GM12878 (cell line): ENCODE data around the gene MAFB. TPM values are rescaled to one million over a fixed set of nuclear protein-coding genes. Genes with fewer than 3 reads are reported as not detected.

Experiments
- ATAC-seq: fragments of 200-7000 bp; cut with Tn5 transposase; 3 replicates; pipeline ENCODE4 v1.9.1; 2020; ENCODE audit warnings: mild to moderate bottlenecking, moderate library complexity
- Bru-seq: library from RNA; stranded (reverse); fragments of 400-500 nt; gene quantifications from one replicate; lab custom pipeline; 2021; lab: Mats Ljungman, UMichigan
- BruChase-seq, 2 experiments: library from RNA; stranded (reverse); fragments of 400-500 nt; gene quantifications; one replicate each; lab custom pipeline; 2021; lab: Mats Ljungman, UMichigan
- BruUV-seq: library from RNA; stranded (reverse); fragments of 400-500 nt; replicated peaks from 2 replicates; lab custom pipeline; 2021; lab: Mats Ljungman, UMichigan
- CTCF ChIA-PET: fragments of 300-600 bp; sonication (Branson Sonifier 250); formaldehyde crosslinking; extraction: SDS; loops from one replicate; lab custom pipeline; 2021; ENCODE audit warnings: inconsistent platforms; lab: Yijun Ruan, JAX
- POLR2A ChIA-PET: fragments of 350-600 bp; formaldehyde crosslinking; extraction: SDS; loops from one replicate; lab custom pipeline; 2021; ENCODE audit warnings: inconsistent platforms; lab: Charles Lee
- RAD21 ChIA-PET: fragments of 300-600 bp; sonication (Branson Sonifier 250); formaldehyde crosslinking; loops from one replicate; lab custom pipeline; 2023; ENCODE audit warnings: antibody characterized with exemption; ENCODE audit not compliant: unreplicated experiment; lab: Charles Lee
- SMC1A ChIA-PET: fragments of 300-600 bp; sonication (Branson Sonifier 250); formaldehyde crosslinking; loops from one replicate; lab custom pipeline; 2023; ENCODE audit not compliant: unreplicated experiment, uncharacterized antibody; lab: Charles Lee
- DNase-seq: peaks from one replicate; pipeline ENCODE4 v3.0.0-alpha.2; 2011; ENCODE audit warnings: low read depth, low spot score
- FAIRE-seq: peaks from 3 replicates; lab custom pipeline; 2011; peaks lifted over from hg19 to GRCh38; lab: Jason Lieb, UNC
- H2AFZ ChIP-seq: 2 replicates; pipeline ENCODE4 v1.6.0; 2011; ENCODE audit warnings: low read depth, low read length, control low read depth; ENCODE audit not compliant: control insufficient read depth
- H3K27ac ChIP-seq: 2 replicates; pipeline ENCODE4 v1.5.1; 2011; ENCODE audit warnings: control low read depth; ENCODE audit not compliant: control insufficient read depth, insufficient read depth
- H3K27me3 ChIP-seq, 2 experiments: replicated peaks in 1 of 2; 2 replicates each; pipeline versions ENCODE4 v1.6.0 to v1.6.1; 2011; ENCODE audit warnings: low read length in 1 of 2; ENCODE audit not compliant: control insufficient read depth in 2 of 2, insufficient read depth in 2 of 2
- H3K36me3 ChIP-seq, 2 experiments: 2 replicates each; pipeline ENCODE4 v1.5.1; 2011; ENCODE audit warnings: low read length in 1 of 2; ENCODE audit not compliant: control insufficient read depth in 2 of 2, insufficient read depth in 2 of 2
- H3K4me1 ChIP-seq: 2 replicates; pipeline ENCODE4 v1.6.1; 2011; ENCODE audit warnings: mild to moderate bottlenecking, low read length, moderate library complexity, mixed read lengths; ENCODE audit not compliant: control insufficient read depth, insufficient read depth
- H3K4me2 ChIP-seq: 2 replicates; pipeline ENCODE4 v1.6.0; 2011; ENCODE audit warnings: control low read depth; ENCODE audit not compliant: control insufficient read depth, insufficient read depth
- H3K4me3 ChIP-seq: fragments of 200-600 bp; sonication (generic); 2 replicates; pipeline ENCODE4 v1.5.1; 2016
- H3K79me2 ChIP-seq: 2 replicates; pipeline ENCODE4 v1.6.0; 2011; ENCODE audit warnings: low read length; ENCODE audit not compliant: control insufficient read depth, insufficient read depth
- H3K9ac ChIP-seq: 2 replicates; pipeline ENCODE4 v1.8.0; 2011; ENCODE audit warnings: low read length, control low read depth, mixed read lengths; ENCODE audit not compliant: control insufficient read depth, insufficient read depth
- H3K9me3 ChIP-seq: replicated peaks from 3 replicates; pipeline ENCODE4 v1.5.1; 2011; ENCODE audit warnings: mild to moderate bottlenecking, low read length; ENCODE audit not compliant: control insufficient read depth, insufficient read depth
- H4K20me1 ChIP-seq: 2 replicates; pipeline ENCODE4 v1.6.0; 2011; ENCODE audit not compliant: control insufficient read depth, insufficient read depth
- BRCA1 ChIP-seq: IDR thresholded peaks from 2 replicates; pipeline ENCODE4 v1.6.1; 2011; ENCODE audit warnings: low read depth, low read length, improper control_type of control experiment
- EGR1 ChIP-seq, 2 experiments: IDR thresholded peaks; 1 replicate in 1 of 2; 2 replicates in 1 of 2; pipeline ENCODE4 v1.6.1; 2011 to 2012; ENCODE audit warnings: low read depth in 2 of 2, low read length in 2 of 2, borderline replicate concordance in 1 of 2, mild to moderate bottlenecking in 1 of 2, moderate library complexity in 1 of 2
- GABPA ChIP-seq: IDR thresholded peaks from 2 replicates; pipeline ENCODE4 v1.6.1; 2014; ENCODE audit warnings: antibody characterized with exemption, low read depth, mild to moderate bottlenecking, inconsistent platforms
- HDGF ChIP-seq: fragments of 450-650 bp; IDR thresholded peaks from 2 replicates; pipeline ENCODE4 v1.6.1; 2016; ENCODE audit warnings: antibody characterized with exemption
- IKZF1 ChIP-seq: fragments of 450-650 bp; conservative IDR thresholded peaks from 2 replicates; pipeline ENCODE4 v1.6.1; 2017; ENCODE audit warnings: antibody characterized with exemption, mild to moderate bottlenecking
- MAX ChIP-seq: IDR thresholded peaks from 2 replicates; pipeline ENCODE4 v1.6.1; 2012; ENCODE audit warnings: low read depth, low read length, improper control_type of control experiment
- NR2C2 ChIP-seq: IDR thresholded peaks from 2 replicates; pipeline ENCODE4 v1.6.1; 2011; ENCODE audit warnings: borderline replicate concordance, low read depth; ENCODE audit not compliant: control insufficient read depth, insufficient read length
- POLR2A ChIP-seq: IDR thresholded peaks from 2 replicates; pipeline ENCODE4 v1.6.1; 2011; ENCODE audit warnings: low read depth, mild to moderate bottlenecking, low read length
- SIN3A ChIP-seq: IDR thresholded peaks from 2 replicates; pipeline ENCODE4 v1.6.1; 2012; ENCODE audit warnings: low read depth, low read length, improper control_type of control experiment
- SMAD5 ChIP-seq: IDR thresholded peaks from 2 replicates; pipeline ENCODE4 v1.6.1; 2016; ENCODE audit warnings: antibody characterized with exemption, low read depth
- STAT3 ChIP-seq: IDR thresholded peaks from 2 replicates; pipeline ENCODE4 v1.6.1; 2011; ENCODE audit warnings: low read depth, low read length, improper control_type of control experiment
- SUZ12 ChIP-seq: fragments of 200-600 bp; sonication (generic); IDR thresholded peaks from one replicate; pipeline ENCODE4 v1.6.1; 2018; ENCODE audit warnings: antibody characterized with exemption, mild to moderate bottlenecking; ENCODE audit not compliant: unreplicated experiment
- YBX1 ChIP-seq: fragments of 450-650 bp; IDR thresholded peaks from 2 replicates; pipeline ENCODE4 v1.6.1; 2016; ENCODE audit warnings: antibody characterized with exemption
- ZBTB4 ChIP-seq: fragments of 450-650 bp; formaldehyde crosslinking; IDR thresholded peaks from 2 replicates; pipeline ENCODE4 v1.4.0; 2022; ENCODE audit warnings: mild to moderate bottlenecking, moderate library complexity
- WGBS: methylation state at CpG from one replicate; pipeline ENCODE4 v1.1.6; 2016; ENCODE audit warnings: low lambda C conversion rate; ENCODE audit not compliant: insufficient replicate concordance, insufficient coverage; ENCODE audit errors: missing lambda C conversion rate; 5-methylcytosine and 5-hydroxymethylcytosine counted together
- in situ Hi-C: fragments of 300-500 bp; cut with MboI; formaldehyde crosslinking; loops from 9 replicates; pipeline ENCODE4 v1.14.3; 2018; ENCODE audit warnings: mixed read lengths
- intact Hi-C: fragments of 100-400 bp; cut with micrococcal nuclease; formaldehyde crosslinking; loops from one replicate; pipeline ENCODE4 v1.14.2; 2022; ENCODE audit not compliant: unreplicated experiment
- long read RNA-seq, 2 experiments: library from polyadenylated mRNA; unstranded; transcript quantifications; one replicate each; pipeline ENCODE4 v2.0.0, GENCODE V29; 2019 to 2020
- polyA minus RNA-seq, 3 experiments: library from RNA; depleted of rRNA, polyadenylated mRNA; stranded (reverse); fragments of >200 nt; gene quantifications; 2 replicates each; pipeline ENCODE4 v1.2.3, GENCODE V29; 2011
- polyA plus RNA-seq, 11 experiments: library from polyadenylated mRNA; depleted of rRNA in 4 of 11; unstranded in 6 of 11; stranded (reverse) in 5 of 11; fragments of >200 nt; fragmentation: Nextera tagmentation in 4 of 11; fragmentation: Illumina TruSeq in 1 of 11; extraction: Ambion mirVana in 4 of 11; extraction: Trizol in 1 of 11; gene quantifications; 1 replicate in 1 of 11; 2 replicates in 10 of 11; pipeline versions ENCODE4 v1.2.1 to v1.2.3, GENCODE V29; 2011 to 2016; ENCODE audit warnings: inconsistent platforms in 2 of 11, missing spikeins in 2 of 11, low read depth in 1 of 11
- total RNA-seq, 4 experiments: library from RNA; depleted of rRNA in 3 of 4; stranded (reverse); fragments of >200 nt in 3 of 4; fragmentation: Illumina TruSeq in 1 of 4; extraction: Trizol in 1 of 4; gene quantifications; 2 replicates each; pipeline versions ENCODE4 v1.2.1 to v1.2.3, GENCODE V29; 2013 to 2021
- TF ChIP-seq, protein P1 (sequence below): IDR thresholded peaks from 2 replicates; pipeline ENCODE4 v1.6.1; 2011; ENCODE audit warnings: borderline replicate concordance, low read depth, mild to moderate bottlenecking, moderate library complexity, mixed read lengths, low read length; ENCODE audit not compliant: insufficient read depth; ENCODE audit errors: extremely low read length

The MAFB gene
- total RNA-seq (2013; cell fraction: nucleolus; rRNA removed): 0.17 TPM in 1 of 2 replicates, not detected in the other
- not detected in 2 replicates for total RNA-seq (2014; rRNA removed)
- total RNA-seq (2014; rRNA removed; fragmentation: Illumina TruSeq; extraction: Trizol): not detected in 2 replicates
- total RNA-seq (2021): not detected in 2 replicates
- polyA plus RNA-seq (2011; ENCODE audit: low read depth): not detected
- 0.01 TPM in 1 of 2 replicates, not detected in the other for polyA plus RNA-seq (2011; rRNA removed)
- not detected in 2 replicates for polyA plus RNA-seq (2011; cell fraction: cytosol; rRNA removed)
- 0.03 TPM in 1 of 2 replicates, not detected in the other for polyA plus RNA-seq (2011; cell fraction: nucleus; rRNA removed)
- 0.03 TPM in 1 of 2 replicates, not detected in the other for polyA plus RNA-seq (2012)
- polyA plus RNA-seq (2014; fragmentation: Illumina TruSeq; extraction: Trizol): 0.01 TPM in 1 of 2 replicates, not detected in the other
- not detected for polyA plus RNA-seq (2014; fragmentation: Nextera tagmentation; extraction: Ambion mirVana)
- polyA plus RNA-seq (2014; rRNA removed): not detected in 2 replicates
- polyA plus RNA-seq (2016; fragmentation: Nextera tagmentation; extraction: Ambion mirVana): under 1 TPM in 1 of 2 experiments, not detected in 1; 0.08 TPM
- polyA minus RNA-seq (2011; rRNA and poly(A)+ RNA removed): 0.10 TPM in 1 of 2 replicates, not detected in the other
- polyA minus RNA-seq (2011; cell fraction: cytosol; rRNA and poly(A)+ RNA removed): not detected in 2 replicates
- polyA minus RNA-seq (2011; cell fraction: nucleus; rRNA and poly(A)+ RNA removed): 0.10 TPM in 1 of 2 replicates, not detected in the other
- not detected for Bru-seq, nascent RNA
- percentile 21 among the genes with signal in this experiment for BruChase-seq, experiment 1, labeled RNA remaining after a 6-hour chase
- BruChase-seq, experiment 2, labeled RNA remaining after a 2-hour chase: not detected
- long read RNA-seq, experiment 1: 0 reads
- long read RNA-seq, experiment 2: 0 reads

DNA sequence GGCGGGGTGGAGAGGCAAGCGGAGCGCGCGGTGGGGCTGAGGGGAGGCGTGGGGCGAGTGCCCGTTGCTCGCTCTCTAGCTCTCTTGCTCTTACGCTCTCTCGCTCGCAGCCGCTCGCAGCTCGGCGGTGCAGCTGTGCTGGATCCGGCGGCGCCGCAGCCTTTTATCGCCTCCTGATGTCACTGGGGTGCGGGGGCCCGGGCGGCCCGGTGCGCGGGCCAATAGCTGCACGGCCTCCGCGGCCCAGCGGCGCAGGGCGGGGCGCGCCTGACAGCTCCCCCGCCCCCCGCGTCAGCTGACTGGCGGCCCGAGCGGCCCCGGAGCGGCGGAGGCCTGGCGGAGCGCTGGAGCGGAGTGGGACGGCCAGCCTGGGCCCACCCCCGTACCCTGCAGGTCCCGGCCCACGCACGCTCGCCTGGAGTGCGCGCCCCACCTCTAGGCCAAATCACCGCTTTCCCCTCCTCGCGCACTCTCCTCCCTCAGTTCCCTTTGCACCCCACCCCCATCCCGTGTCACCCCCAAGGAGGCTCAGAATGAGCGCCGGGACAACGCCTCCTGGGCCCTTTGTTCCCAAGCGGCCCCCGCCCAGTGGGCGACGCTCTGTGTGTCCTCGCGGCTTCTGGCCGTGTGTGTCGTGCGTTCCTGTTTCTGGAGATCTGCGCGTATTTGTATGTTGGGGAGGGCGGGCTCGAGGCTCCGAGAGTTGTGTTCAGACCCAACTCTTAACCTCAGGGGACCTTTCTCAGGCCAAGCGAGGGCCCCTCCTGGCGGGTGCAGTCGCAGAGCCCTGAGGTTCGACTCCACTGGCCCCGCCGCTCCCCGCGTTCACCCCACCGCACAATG, at the start of gene MAFB:
Gene MAFB, minus strand, starts transcription at position 137 of the 843 bp plus-strand sequence. CDS start 386 bp downstream, outside the sequence.
- RAD21 ChIA-PET: no interaction called here
- Histone ChIP-seq H3K4me1 (no peaks in the 10 kb centered on the region), H3K9me3 (no peaks in the 10 kb centered on the region; the same call in 2 of the 3 replicates), H3K27me3 (peaks cover 25 to 36% of the 10 kb centered on the region in 2 experiments), H3K9ac (no peak within 1 kb of the TSS), H3K79me2 (no peaks in the 10 kb centered on the region), H3K27ac (no peak within 1 kb of the TSS), H3K4me2 (peak within 1 kb of the TSS; percentile 89), H4K20me1 (no peaks in the 10 kb centered on the region; the same call in 1 of the 2 replicates), H3K36me3 (no peaks in the 10 kb centered on the region), H3K4me3 (peak within 1 kb of the TSS; percentile 55; the same call in 1 of the 2 replicates), H2AFZ (peak within 1 kb of the TSS; percentile 25)
- DNase-seq (no peak), FAIRE-seq (no peak), ATAC-seq (peak; percentile 53)
- POLR2A ChIA-PET: no interaction called here
- intact Hi-C loops (no loop called here), in situ Hi-C loops (no loop called here)
- CTCF ChIA-PET: interaction anchor here (0.7 to 1.2 kb wide), 3 partner anchors 20 to 529 kb away, joined by 3 read pairs; no protein-coding TSS in a partner anchor
- BruUV-seq: no TSS peak
- SMC1A ChIA-PET: no interaction called here
- WGBS: under 1% methylated on average over 56 of the region's 85 CpGs
- TF ChIP-seq IKZF1 (no peak), STAT3 (no peak), SIN3A (no peak), YBX1 (no peak), GABPA (no peak), POLR2A (peak; percentile 83), MAX (no peak), NR2C2 (no peak), HDGF (no peak), BRCA1 (no peak), ZBTB4 (CRISPR knock-in tag) (no peak), SUZ12 (peak; percentile 17), EGR1 (IDR thresholded peaks at IDR 0.05; ENCODE audit: borderline replicate concordance in 1 of 2, low read depth in 2 of 2, low read length in 2 of 2) (0 out of 3 replicates have a peak, but pooled peaks of 1 of the 2 experiments have one; percentile 2), SMAD5 (no peak)
- TF ChIP-seq, protein P1, sequence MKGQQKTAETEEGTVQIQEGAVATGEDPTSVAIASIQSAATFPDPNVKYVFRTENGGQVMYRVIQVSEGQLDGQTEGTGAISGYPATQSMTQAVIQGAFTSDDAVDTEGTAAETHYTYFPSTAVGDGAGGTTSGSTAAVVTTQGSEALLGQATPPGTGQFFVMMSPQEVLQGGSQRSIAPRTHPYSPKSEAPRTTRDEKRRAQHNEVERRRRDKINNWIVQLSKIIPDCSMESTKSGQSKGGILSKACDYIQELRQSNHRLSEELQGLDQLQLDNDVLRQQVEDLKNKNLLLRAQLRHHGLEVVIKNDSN: peak; percentile 31
